ENCODE data around the gene CASQ1.

CASQ1 gene

GRCh38 chr1:160189649-160190625 lies at the start of gene CASQ1:
Gene CASQ1 (plus strand): TSS chr1:160190575. CDS start chr1:160190752, 177 bp downstream.
- no peak for DNase-seq

- no peak for DNase-seq
These were observed 46.7 kb upstream of the CASQ1 start for GRCh38 chr1:160143695-160144094.

- no peak for DNase-seq
These were observed 45.5 kb upstream of the CASQ1 start for GRCh38 chr1:160144921-160145320.

- DNase-seq = no peak
These were observed 44.3 kb upstream of the CASQ1 start for GRCh38 chr1:160146107-160146506.

- DNase-seq = no peak
These were observed 42.3 kb upstream of the CASQ1 start for GRCh38 chr1:160148121-160148520.

GRCh38 chr1:160149233-160149632 lies 41.1 kb upstream of the CASQ1 start:
- no peak for DNase-seq

- no peak for DNase-seq
These were observed 40.7 kb upstream of the CASQ1 start for GRCh38 chr1:160149716-160150115.

- DNase-seq = no peak
These were observed 39.1 kb upstream of the CASQ1 start, which contains the start of gene ATP1A4 for GRCh38 chr1:160151303-160151702. Gene ATP1A4 (plus strand): TSS chr1:160151603. CDS start chr1:160152041, 438 bp downstream.

- no peak for DNase-seq
These were observed 35.6 kb upstream of the CASQ1 start for GRCh38 chr1:160154790-160155189.

- no peak for DNase-seq
These were observed 34.0 kb upstream of the CASQ1 start for GRCh38 chr1:160156361-160156760.

- DNase-seq = no peak
These were observed 33.2 kb upstream of the CASQ1 start for GRCh38 chr1:160157174-160157573.

GRCh38 chr1:160158031-160158430 lies 32.3 kb upstream of the CASQ1 start:
- DNase-seq = no peak

GRCh38 chr1:160158534-160158933 lies 31.8 kb upstream of the CASQ1 start:
- no peak for DNase-seq

GRCh38 chr1:160159846-160160245 lies 30.5 kb upstream of the CASQ1 start:
- no peak for DNase-seq

GRCh38 chr1:160161965-160162705 lies 28.2 kb upstream of the CASQ1 start:
- no peak for DNase-seq

- no peak for DNase-seq
These were observed 27.4 kb upstream of the CASQ1 start for GRCh38 chr1:160162931-160163330.

- no peak for DNase-seq
These were observed 26.8 kb upstream of the CASQ1 start for GRCh38 chr1:160163615-160164014.

GRCh38 chr1:160164121-160164520 lies 26.3 kb upstream of the CASQ1 start:
- no peak for DNase-seq

- DNase-seq = no peak
These were observed 24.1 kb upstream of the CASQ1 start for GRCh38 chr1:160166166-160166868.

GRCh38 chr1:160167056-160167455 lies 23.3 kb upstream of the CASQ1 start:
- DNase-seq = no peak

- no peak for DNase-seq
These were observed 22.8 kb upstream of the CASQ1 start for GRCh38 chr1:160167580-160167979.

- DNase-seq = no peak
These were observed 22.4 kb upstream of the CASQ1 start for GRCh38 chr1:160168016-160168415.

Measured in NCI-H1105 (cell line).